ENCODE measurements around the gene CLSTN2.

The CLSTN2 gene

DNA sequence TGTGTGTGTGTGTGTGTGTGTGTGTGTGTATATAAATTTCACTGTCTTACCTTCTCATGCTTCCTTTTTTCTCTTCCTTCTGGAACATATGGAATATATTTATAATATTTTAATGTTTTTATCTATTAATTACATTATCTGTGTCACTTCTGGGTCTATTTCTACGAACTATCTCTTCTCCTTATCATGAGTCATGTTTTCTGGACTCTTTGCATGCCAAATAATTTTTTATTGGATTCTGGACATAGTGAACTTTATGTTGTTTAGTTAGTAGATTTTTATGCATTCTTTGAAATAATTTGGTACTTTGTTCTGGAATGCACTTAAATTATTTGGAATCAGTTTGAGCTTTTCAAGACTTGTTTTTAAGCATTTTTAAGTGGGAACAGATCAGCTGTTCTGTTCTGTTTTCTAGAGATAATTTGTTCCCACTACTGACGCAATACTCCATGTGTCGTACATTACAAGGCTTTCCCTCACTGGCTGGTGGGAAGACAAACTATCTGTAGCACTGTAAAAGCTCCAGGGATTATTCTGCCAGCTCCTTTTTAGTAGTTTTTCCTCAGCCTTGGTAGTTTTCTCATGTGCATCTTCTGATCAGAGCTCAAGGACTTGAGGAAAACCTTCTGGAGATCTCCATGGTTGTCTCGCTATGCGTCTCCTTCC is 302.0 kb downstream of the CLSTN2 start:
- no peak for DNase-seq (ENCODE audit: low read depth in 3 of 3)

DNA sequence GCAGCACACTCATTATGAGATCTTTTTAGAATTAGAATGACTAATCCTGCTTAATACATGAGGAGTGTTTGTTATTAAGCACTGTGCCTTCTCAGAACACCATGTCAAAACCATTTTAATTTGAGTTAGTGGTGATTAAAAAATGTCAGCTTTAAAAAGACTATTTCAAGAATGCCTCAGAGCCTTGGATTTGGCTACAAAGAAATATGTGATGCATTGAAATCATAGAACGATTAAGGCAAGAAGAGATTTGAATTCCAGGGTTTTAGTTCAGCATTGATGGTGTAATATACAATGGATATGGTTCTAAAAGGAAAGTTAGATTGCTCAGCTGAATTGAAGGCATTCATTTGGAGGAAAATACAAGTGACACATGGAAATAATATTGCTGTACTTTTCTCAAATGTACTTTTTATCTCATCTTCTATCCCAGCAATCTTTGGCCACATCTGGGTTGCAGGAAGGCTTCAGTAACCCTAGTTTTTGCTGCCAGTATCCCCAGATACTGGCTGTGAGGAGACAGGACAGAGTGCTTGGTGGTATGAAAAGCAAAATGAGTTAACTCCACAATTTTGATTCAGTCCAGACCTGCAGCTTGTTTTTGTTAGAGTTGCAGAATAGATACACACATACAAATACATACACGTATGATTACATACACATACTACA is 303.8 kb downstream of the CLSTN2 start:
- DNase-seq (ENCODE audit: low read depth in 3 of 3) = no peak

DNA sequence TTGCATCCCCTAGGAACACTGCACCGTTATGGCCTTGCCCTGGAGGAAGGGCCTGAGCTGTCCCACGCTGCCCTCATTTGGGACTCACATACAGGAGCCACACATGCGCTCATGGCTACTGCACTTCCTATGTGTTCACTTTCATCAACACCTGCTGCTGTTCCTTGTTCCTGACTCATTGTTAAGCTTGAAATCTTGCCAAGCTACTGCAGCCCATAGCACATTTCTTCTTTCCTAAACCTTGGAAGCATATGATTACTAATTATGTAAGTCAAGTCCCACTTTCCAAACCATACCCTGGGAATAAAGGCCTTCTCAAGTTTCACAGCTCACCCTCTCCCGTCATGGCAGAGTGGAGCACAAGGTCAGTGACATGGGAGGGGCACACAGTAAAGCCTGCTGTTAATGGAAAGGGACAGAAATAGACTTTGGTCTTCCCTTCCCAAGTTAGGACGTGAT is 307.9 kb downstream of the CLSTN2 start:
- DNase-seq (ENCODE audit: low read depth in 3 of 3) = no peak

DNA sequence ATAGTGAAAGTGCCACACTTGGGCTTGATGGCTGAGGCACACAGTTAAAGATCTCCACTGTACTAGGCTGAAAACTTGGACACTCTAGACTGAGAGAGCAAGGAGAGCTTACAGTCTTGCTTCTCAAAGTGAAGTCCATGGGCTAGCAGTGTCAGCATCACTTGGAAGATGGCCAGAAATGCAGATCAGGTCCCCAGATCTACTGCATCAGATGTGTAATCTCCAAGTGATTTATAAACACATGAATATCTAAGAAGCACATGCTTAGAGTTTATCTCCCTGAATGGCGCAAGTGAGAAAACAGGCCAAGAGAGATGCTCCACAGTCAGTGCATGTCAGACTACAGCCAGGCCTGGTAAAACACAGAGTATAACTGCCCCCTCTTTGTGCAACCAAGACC is 308.6 kb downstream of the CLSTN2 start:
- no peak for DNase-seq (ENCODE audit: low read depth in 3 of 3)

DNA sequence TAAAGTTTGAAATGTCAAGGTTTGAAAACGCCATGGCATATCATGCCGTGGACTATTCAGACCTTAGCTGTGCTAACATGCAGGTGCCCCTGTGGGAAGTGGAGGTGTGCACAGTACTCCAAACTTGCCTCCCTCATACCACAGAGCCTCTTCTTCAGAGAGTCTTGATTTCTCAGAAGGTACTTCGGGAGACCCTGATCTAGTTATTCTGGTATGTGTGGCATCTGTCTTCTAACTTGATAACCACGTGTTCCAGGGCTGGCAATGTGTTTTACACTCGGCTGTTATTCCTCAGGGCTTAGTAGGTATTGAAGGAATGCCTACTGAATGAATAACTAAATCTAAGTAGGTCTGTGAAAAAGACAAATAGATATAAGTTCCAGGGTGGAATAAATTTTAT is 309.9 kb downstream of the CLSTN2 start:
- no peak for DNase-seq (ENCODE audit: low read depth in 3 of 3)

DNA sequence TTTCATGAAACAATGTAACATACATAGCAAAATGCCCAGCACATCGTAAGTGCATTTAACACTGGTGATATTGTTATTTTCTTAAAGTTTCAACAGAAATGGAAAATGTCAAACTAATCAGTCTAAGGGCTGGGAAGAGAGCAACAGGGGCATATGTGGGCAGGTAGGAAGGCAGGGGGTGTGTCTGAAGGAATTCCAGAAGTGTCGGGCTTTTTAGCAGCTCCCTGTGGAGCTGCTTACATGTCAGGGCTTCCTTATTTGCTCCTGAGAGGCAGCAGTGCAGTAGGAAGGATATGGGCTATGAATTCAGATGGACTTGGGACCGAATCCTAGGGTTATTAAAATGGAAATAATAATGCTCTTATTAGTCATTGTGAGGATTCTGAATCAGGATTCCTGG is 311.6 kb downstream of the CLSTN2 start:
- DNase-seq (ENCODE audit: low read depth in 3 of 3) = no peak

DNA sequence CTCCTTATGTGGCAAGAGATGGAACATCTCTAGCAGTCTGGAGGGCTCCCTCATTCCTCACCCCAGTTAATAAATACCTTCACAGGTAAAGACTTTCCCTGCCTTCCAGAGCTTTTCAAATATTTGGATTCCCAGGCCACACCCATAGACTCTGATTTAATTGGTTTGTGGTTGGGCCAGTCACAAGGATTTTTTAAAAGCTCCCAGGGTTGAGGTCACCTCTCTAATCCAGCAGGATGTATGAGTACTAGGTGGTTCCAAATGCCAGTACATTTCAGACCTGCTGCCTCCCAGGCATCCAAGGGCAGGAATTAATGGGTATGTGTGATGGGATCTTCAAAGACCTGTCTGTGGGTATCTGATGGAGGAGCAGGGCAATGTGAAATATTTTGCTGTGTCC is 312.8 kb downstream of the CLSTN2 start:
- DNase-seq (ENCODE audit: low read depth in 3 of 3) = no peak

DNA sequence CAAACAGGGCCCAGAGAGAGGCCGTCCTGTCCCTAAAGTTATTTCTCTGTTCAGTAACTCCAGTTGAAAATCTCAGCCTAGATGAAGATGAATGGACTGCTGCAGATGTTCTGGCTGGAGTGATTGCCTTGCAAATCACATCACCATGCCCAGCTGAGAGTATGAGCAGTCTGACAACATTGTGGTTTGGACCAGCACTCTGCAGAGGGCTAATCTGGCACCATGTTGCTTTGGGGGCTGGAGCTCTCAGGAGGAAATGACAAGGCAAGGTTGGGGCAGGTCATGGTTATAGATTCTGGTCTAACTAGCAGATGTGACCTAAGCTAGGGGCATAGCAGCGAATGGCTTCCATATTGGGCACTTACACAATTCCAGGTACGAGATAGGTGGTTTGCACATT is 314.2 kb downstream of the CLSTN2 start:
- DNase-seq (ENCODE audit: low read depth in 3 of 3) = no peak

DNA sequence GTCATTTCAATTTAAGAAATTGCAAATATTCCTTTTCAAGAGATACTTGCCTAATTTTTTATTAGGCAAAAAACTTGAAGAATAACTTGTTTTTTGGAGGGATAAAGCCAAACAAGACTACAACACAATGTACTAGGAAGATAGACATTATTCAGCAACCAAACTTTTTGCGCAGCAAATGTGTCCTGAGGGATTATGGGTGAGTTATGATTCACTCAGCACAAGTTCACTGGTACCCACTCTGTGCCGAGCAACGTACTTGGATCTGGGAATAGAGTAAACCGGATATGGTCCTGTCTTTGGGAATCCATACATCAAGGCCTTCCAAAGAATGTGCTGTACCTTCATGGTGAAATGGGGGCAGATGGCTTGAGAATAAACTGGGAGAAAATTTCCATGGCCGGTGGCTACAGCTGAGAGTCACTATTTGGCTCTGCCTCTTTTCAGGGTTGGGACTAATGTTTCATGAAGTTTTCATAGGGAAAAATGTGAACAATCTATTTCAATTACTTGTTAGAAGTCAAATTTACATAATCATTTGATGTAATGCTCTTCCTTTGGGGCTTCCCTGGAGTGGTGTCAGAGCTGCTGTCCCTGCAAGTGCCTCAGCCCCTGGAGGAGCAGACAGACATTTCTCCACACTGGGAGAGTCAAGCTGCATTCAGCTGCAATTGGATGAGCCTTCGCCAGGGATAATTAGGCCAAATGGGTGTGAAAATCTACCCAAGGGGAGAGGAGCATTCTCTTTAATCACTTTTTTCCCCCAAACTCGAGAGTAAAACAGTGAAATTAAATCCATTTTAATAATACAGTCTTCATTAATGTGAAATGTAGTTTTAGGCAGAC is 315.2 kb downstream of the CLSTN2 start:
- no peak for DNase-seq (ENCODE audit: low read depth in 3 of 3)

DNA sequence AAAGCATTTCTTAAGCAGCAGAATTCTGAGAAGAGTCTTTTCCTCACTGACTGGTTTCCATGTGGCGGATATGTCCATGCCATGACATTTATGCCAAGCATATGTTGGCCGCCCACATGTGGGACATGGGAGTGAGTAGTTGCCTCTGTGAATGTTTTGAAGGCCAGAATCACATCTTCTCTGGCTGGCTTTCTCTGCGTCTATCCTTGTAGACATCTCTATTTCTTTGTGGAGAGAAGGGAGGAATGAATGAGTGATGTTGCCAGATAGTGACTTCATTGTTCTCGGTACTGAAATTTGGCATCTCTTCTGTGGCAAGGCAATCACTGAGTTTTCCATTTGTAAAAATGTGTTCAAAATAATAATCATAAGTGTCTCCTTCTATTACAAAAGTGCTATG is 316.0 kb downstream of the CLSTN2 start:
- no peak for DNase-seq (ENCODE audit: low read depth in 3 of 3)

DNA sequence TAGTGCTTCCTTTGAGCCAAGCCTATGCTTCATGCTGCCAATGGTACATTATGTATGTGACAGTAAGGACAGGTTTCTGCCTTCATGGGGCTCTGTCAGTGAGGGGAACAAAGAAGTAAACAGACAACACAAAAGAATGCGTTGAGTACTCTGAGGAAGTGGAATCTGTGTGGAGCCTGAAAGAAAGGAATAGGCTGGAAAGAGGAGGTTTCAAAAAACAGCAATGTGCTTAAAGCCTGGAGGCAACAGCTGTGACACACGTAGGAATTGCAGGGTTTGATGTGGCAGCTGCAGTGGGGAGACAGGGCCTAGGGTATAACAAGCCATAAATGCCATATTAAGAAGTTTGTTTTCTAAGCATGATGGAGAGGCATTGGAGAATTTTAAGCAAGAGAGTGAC is 316.7 kb downstream of the CLSTN2 start:
- DNase-seq (ENCODE audit: low read depth in 3 of 3) = no peak

DNA sequence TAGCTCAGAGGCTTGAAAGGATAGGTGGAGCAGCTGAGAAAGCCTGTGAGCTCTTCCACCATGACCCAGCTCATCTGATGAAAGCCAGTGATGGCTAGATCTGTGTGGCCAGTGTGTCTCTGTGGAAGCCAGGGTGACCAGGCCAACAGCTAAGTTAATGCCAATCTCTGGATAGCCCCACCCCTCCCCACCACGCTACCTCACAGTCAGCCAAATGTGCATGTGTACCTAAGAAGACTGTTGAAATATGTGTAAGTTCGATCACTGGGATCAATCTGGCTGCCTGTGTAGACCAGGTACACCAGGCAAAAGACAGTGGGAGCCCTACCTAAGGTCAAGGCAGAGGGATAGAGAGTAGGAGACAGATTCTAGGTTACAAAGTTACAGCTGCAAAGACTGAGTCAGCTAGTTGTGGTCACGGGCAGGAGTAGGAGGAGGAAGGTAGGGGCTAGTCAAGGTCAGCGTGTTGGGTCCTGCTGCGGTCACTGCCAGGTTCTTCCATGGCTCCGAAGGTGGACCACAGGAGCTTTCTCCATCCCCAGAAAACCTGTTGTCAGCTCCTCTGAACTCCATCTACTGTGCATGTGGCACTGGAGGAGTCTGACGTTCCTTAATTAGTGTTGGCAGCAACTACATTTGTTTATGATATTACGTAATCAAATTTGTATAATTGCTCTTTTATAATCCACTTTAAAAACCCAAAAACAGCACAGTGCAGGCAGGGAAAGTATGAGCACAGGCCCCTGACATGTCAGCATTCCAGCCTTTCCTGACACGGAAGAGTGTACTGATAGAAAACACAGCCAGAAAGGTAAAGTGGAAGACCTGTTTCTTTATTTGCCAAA is 318.0 kb downstream of the CLSTN2 start:
- no peak for DNase-seq (ENCODE audit: low read depth in 3 of 3)

DNA sequence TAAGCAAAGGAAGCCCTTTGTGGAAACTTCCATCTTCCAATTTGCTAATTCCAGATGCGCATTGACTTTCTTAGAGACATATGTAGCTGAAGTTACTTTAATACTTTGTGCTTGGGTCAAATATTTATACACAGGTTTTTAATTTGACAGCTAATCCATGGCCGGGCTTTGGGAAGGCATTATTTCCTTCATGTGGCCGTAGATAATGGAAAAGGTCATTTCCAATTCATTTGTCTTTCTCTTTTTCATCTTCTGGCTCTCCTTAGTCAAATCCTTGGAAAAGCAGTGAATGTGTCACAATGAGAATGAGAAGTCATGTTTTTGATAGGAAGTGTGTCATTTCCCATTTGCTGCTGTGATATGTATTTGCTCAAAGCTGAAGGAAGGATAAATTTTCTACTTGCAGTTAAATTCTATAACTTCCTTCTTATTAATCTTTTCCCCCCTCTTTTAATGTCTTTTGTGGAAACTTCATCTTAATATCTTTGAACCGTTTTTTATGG is 323.3 kb downstream of the CLSTN2 start:
- no peak for DNase-seq (ENCODE audit: low read depth in 3 of 3)

DNA sequence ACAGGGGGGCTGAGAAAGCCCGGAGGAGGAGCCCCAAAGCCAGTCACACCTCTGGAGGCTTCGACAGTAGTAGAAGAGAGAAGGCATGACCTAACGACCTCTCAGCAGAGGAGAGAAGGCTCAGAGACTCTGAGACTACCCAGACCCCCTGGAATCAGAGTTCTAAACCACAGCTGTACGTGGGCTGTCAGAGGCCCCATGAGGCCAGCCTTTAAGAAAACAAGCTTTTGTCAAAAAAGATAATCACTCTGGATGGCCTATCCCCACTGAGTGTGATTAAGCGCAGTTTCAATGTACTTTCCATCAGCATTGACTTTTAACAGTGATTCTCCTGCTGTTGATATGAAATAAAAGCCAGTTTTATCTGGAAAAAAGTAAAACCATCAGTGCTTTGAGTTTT is 330.3 kb downstream of the CLSTN2 start:
- no peak for DNase-seq (ENCODE audit: low read depth in 3 of 3)

DNA sequence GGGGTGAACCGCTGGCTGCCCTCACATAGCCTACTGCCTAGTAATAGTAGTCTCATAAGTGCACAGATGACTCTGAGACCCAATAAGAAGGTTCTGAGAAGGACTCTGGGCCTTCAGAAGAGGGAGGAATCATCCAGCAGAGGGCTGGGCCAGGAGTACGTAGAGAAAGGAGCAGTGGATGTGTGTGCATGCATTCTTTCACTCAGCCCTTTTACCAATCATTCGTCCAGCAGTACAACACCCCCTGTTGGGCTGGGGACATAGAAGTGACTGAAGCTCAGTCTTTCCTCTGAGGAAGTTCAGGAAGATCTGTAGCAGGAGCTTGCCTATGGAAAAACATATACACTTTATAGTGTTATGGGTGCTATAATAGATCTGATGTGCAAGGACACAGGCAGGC is 333.1 kb downstream of the CLSTN2 start:
- no peak for DNase-seq (ENCODE audit: low read depth in 3 of 3)

DNA sequence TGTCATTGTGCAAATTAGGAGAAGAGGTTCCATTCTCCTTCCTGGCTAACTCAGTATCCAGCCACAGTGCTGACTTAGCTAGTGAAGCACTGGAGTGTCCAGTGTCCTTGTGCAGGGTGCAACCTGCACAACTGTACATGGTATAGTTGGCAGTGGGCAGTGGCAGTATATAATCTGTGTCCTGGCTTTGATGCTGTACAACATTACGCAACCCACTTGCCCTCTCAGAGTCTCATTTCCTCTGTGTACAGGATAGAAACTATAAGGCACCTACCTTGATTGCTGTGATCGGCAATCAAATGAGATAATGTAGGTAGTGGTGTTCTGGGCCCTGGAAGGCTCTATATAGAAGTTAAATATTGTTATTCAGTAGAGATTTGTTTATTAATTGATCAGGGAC is 333.6 kb downstream of the CLSTN2 start:
- DNase-seq (ENCODE audit: low read depth in 3 of 3) = no peak

DNA sequence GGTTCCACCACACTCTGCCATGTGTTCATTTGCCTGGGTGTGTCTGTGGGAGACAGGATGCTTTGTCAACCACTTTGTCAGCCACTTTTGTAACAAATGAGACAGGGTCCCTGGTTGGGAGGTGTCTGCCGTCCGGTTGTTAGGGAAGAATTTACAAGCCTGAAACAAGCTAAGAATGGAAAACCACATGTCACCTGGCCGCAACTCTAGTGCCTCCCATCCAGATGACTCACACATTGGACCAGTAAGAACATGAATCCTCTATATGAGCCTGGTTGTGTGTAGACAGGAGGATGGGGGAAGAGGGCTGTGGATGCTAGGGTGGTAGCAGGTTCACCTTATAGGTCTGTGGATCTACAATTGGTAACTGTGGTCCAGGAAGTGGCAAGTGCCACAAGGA is 335.3 kb downstream of the CLSTN2 start:
- DNase-seq (ENCODE audit: low read depth in 3 of 3) = no peak

DNA sequence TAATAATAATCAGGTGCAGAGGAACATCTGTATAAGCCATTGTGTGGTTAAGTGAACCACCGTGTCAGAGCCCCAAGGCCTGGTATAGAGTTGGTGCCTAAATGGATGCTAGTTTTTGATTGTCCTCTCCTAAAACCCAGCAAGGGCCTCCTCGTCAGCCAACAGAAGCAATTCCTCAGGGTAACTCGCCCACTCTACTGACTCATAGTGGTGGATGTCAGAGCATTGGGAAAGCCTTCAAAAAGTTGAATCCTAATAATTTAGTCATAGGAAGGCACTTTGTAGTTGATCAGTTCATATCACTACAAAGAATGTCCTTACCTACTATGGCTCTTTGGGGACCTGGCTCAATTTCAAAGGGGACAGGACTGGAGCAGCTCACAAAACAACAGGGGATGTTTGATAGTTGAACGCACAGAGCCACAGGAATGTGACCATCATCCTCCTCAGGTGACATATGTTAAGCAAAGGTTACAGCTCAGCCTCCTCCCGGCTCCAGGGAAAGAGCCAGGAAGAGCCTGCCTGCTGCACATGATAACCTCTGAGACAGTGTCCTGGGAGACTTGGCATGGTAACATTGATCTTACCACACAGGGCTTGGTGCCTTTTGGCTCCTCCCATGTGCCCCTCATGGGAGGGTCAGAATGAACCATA is 338.7 kb downstream of the CLSTN2 start:
- no peak for DNase-seq (ENCODE audit: low read depth in 3 of 3)

DNA sequence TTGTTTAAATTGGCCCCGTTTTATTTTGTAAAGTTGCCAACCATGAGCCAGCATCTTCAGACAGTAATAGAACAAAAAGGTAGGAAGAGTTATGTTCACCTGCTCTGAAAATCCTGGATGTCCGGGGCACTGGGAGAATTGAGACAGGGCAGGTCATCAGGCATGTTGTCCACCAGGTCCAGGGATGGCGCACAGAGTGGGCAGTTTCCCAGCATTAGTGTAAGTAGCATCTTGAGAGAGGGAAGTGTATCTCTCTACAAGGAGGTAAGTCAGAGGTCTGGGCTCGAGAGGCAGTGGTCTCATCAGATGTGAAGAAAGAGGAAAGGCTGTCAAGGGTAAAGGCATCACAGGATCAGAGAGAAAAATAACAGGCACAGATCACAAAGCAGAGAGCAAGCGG is 339.4 kb downstream of the CLSTN2 start:
- DNase-seq (ENCODE audit: low read depth in 3 of 3) = no peak

DNA sequence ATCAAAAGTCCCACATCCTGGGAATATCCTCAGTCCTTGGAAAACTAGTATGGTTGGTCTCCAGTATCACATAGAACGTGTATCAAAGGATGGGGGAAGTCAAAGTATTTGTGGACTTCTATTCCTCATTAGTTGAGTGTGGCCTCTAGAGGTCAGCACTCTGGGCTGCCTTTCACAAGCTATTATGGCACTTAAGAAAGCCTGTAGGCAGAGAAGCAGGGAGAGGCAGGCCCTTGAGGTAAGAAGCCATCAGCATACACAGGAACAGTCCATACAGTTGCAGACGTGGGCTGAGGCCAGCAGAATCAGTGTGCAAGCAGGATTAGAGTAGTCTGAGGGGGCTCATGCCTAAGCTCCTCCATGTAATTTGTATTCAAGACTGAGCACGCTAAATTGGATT is 341.7 kb downstream of the CLSTN2 start:
- no peak for DNase-seq (ENCODE audit: low read depth in 3 of 3)

DNA sequence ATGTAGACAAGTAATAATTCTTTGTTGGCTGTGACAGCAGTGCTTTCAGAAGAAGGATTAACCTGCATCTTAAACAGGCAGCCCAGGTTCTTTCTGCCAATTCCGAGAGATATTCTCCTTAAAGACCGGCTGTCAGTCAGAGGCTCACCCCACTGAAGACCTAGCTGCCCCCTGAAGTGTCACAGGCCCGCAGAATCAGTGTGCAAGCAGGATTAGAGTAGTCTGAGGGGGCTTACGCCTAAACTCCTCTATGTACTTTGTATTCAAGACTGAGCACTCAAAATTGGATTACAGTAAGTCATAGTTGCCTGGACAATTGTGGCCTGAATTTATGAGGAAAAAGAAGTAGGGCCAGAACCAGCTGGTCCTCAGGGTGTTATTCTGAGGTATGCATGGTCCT is 342.9 kb downstream of the CLSTN2 start:
- no peak for DNase-seq (ENCODE audit: low read depth in 3 of 3)

All from stimulated activated CD4-positive, alpha-beta T cell treated with anti-CD3 and anti-CD28 coated beads, TNF-alpha, amount 100 ng/mL, for 4 hours (primary cell).